HCT116 (cell line): ENCODE measurements around the gene SEMA3G. TPM values are rescaled to one million over a fixed set of nuclear protein-coding genes. Genes with fewer than 3 reads are reported as not detected.

ENCODE experiments used
- ATAC-seq: fragments of 200-7000 bp; cut with Tn5 transposase; 2 replicates; pipeline ENCODE4 v1.9.1; 2020; ENCODE audit warnings: mild to moderate bottlenecking, moderate library complexity
- BruUV-seq: library from RNA; stranded (reverse); fragments of 400-500 nt; replicated peaks from 2 replicates; lab custom pipeline; 2021; lab: Mats Ljungman, UMichigan
- CTCF ChIA-PET: fragments of 300-600 bp; sonication (Branson Sonifier 250); formaldehyde crosslinking; loops from one replicate; lab custom pipeline; 2021; ENCODE audit warnings: antibody characterized with exemption; lab: Charles Lee
- POLR2A ChIA-PET: fragments of 300-600, 350-600 bp; sonication (Branson Sonifier 250); formaldehyde crosslinking; loops from one replicate; lab custom pipeline; 2021; ENCODE audit warnings: antibody characterized with exemption; lab: Charles Lee
- RAD21 ChIA-PET, 2 experiments: fragments of 300-600 bp; sonication (Branson Sonifier 250); formaldehyde crosslinking; loops; one replicate each; lab custom pipeline; 2023; ENCODE audit warnings: low total read pairs in 2 of 2; ENCODE audit not compliant: uncharacterized antibody in 2 of 2, unreplicated experiment in 2 of 2, low non-redundant PET in 1 of 2; lab: Charles Lee
- DNase-seq: peaks from one replicate; pipeline ENCODE4 v3.0.0-alpha.2; 2010; ENCODE audit warnings: low read depth, low spot score
- H2AFZ ChIP-seq: fragments of 200-600 bp; shearing (Covaris generic), sonication (generic); 2 replicates; pipeline ENCODE4 v1.6.1; 2017; ENCODE audit warnings: low read depth, mixed run types, mixed read lengths, antibody characterized with exemption, low read length; ENCODE audit not compliant: poor library complexity, severe bottlenecking
- H3K27ac ChIP-seq: 2 replicates; pipeline ENCODE4 v1.5.1; 2012; ENCODE audit warnings: low read depth, low read length
- H3K27me3 ChIP-seq: fragments of 200-600 bp; sonication (generic); 2 replicates; pipeline ENCODE4 v1.6.1; 2016; ENCODE audit warnings: mixed run types, low read length, mixed read lengths; ENCODE audit not compliant: insufficient read depth
- H3K36me3 ChIP-seq, 2 experiments: fragments of 200-500 bp in 1 of 2; fragments of 200-600 bp in 1 of 2; sonication (Bioruptor generic) in 1 of 2; sonication (generic) in 1 of 2; 2 replicates each; pipeline versions ENCODE4 v1.5.1 to v1.6.1; 2014 to 2016; ENCODE audit warnings: low read length in 2 of 2, inconsistent platforms in 1 of 2, mixed read lengths in 1 of 2, mixed run types in 1 of 2; ENCODE audit not compliant: insufficient read depth in 2 of 2, control insufficient read depth in 1 of 2
- H3K4me1 ChIP-seq, 2 experiments: fragments of 200-600 bp in 1 of 2; sonication (generic) in 1 of 2; 2 replicates each; pipeline versions ENCODE4 v1.5.1 to v1.6.1; 2012 to 2017; ENCODE audit warnings: low read length in 2 of 2, inconsistent platforms in 1 of 2, mild to moderate bottlenecking in 1 of 2, mixed read lengths in 1 of 2, mixed run types in 1 of 2, moderate library complexity in 1 of 2; ENCODE audit not compliant: insufficient read depth in 2 of 2, control insufficient read depth in 1 of 2
- H3K4me2 ChIP-seq: fragments of 200-600 bp; sonication (generic); 2 replicates; pipeline ENCODE4 v1.6.1; 2017; ENCODE audit warnings: mixed run types, low read length, mixed read lengths
- H3K4me3 ChIP-seq, 2 experiments: fragments of 200-600 bp in 1 of 2; sonication (generic) in 1 of 2; replicated peaks in 1 of 2; 2 replicates each; pipeline ENCODE4 v1.5.1; 2011 to 2016; ENCODE audit warnings: low read length in 2 of 2, control low read depth in 1 of 2, low read depth in 1 of 2, mild to moderate bottlenecking in 1 of 2, mixed read lengths in 1 of 2, mixed run types in 1 of 2
- H3K79me2 ChIP-seq: fragments of 200-600 bp; sonication (generic); 2 replicates; pipeline ENCODE4 v1.6.1; 2017; ENCODE audit warnings: mild to moderate bottlenecking, mixed run types, low read length, moderate library complexity, mixed read lengths; ENCODE audit not compliant: insufficient read depth
- H3K9ac ChIP-seq: fragments of 200-600 bp; sonication (generic); 2 replicates; pipeline ENCODE4 v1.6.1; 2016; ENCODE audit warnings: low read length, mixed read lengths
- H3K9me2 ChIP-seq: fragments of 200-600 bp; sonication (generic), shearing (Covaris generic); 2 replicates; pipeline ENCODE4 v1.6.1; 2017; ENCODE audit warnings: mixed run types, mild to moderate bottlenecking, moderate library complexity; ENCODE audit not compliant: insufficient read depth
- H3K9me3 ChIP-seq, 2 experiments: fragments of 200-500 bp in 1 of 2; fragments of 200-600 bp in 1 of 2; sonication (Bioruptor generic) in 1 of 2; sonication (generic) in 1 of 2; 2 replicates each; pipeline ENCODE4 v1.6.1; 2014 to 2017; ENCODE audit warnings: low read length in 2 of 2, mixed read lengths in 2 of 2, inconsistent platforms in 1 of 2, low read depth in 1 of 2, mild to moderate bottlenecking in 1 of 2, mixed run types in 1 of 2, moderate library complexity in 1 of 2; ENCODE audit not compliant: control insufficient read depth in 1 of 2, insufficient read depth in 1 of 2
- H4K20me1 ChIP-seq: fragments of 200-600 bp; sonication (generic), shearing (Covaris generic); 2 replicates; pipeline ENCODE4 v1.6.1; 2017; ENCODE audit warnings: mixed run types, mild to moderate bottlenecking, moderate library complexity; ENCODE audit not compliant: insufficient read depth
- EGR1 ChIP-seq: IDR thresholded peaks from 2 replicates; pipeline ENCODE4 v1.6.1; 2012; ENCODE audit warnings: low read depth
- ELF1 ChIP-seq: IDR thresholded peaks from 2 replicates; pipeline ENCODE4 v1.6.1; 2012; ENCODE audit warnings: low read depth, borderline replicate concordance
- EZH2 ChIP-seq: fragments of 200-600 bp; sonication (generic); IDR thresholded peaks from 2 replicates; pipeline ENCODE4 v1.6.1; 2017; ENCODE audit warnings: antibody characterized with exemption, mixed run types
- POLR2A ChIP-seq: IDR thresholded peaks from 2 replicates; pipeline ENCODE4 v1.7.0; 2011; ENCODE audit warnings: borderline replicate concordance; ENCODE audit not compliant: insufficient read depth, insufficient read length; ENCODE audit errors: extremely low read depth
- RAD21 ChIP-seq: IDR thresholded peaks from 2 replicates; pipeline ENCODE4 v1.6.1; 2012; ENCODE audit warnings: low read depth, mild to moderate bottlenecking
- SIN3A ChIP-seq: IDR thresholded peaks from 2 replicates; pipeline ENCODE4 v1.6.1; 2012; ENCODE audit warnings: low read depth
- SRF ChIP-seq: IDR thresholded peaks from 2 replicates; pipeline ENCODE4 v1.6.1; 2012; ENCODE audit warnings: low read depth
- TCF7L2 ChIP-seq: IDR thresholded peaks from 2 replicates; pipeline ENCODE4 v1.7.0; 2011; ENCODE audit warnings: borderline replicate concordance, inconsistent platforms; ENCODE audit not compliant: insufficient read depth, insufficient read length; ENCODE audit errors: extremely low read depth
- intact Hi-C: fragments of 100-400 bp; cut with micrococcal nuclease; formaldehyde crosslinking; loops from 2 replicates; pipeline ENCODE4 v1.10.0; 2022
- total RNA-seq: library from RNA; stranded (reverse); gene quantifications from one replicate; pipeline ENCODE4 v1.2.1, GENCODE V29; 2021; ENCODE audit not compliant: unreplicated experiment
- TF ChIP-seq, protein P1 (sequence below): IDR thresholded peaks from 2 replicates; pipeline ENCODE4 v1.6.1; 2012
- TF ChIP-seq, protein P2 (sequence below): IDR thresholded peaks from 2 replicates; pipeline ENCODE4 v1.6.1; 2012
- TF ChIP-seq, protein P3 (sequence below): IDR thresholded peaks from 2 replicates; pipeline ENCODE4 v1.6.1; 2012; ENCODE audit warnings: low read depth
- TF ChIP-seq, protein P4 (sequence below): IDR thresholded peaks from 2 replicates; pipeline ENCODE4 v1.6.1; 2011; ENCODE audit warnings: mild to moderate bottlenecking, low read length, moderate library complexity; ENCODE audit not compliant: insufficient replicate concordance; ENCODE audit errors: extremely low read depth

Gene SEMA3G
- total RNA-seq, 1 experiment from 2014 or later: 4.2 TPM

DNA sequence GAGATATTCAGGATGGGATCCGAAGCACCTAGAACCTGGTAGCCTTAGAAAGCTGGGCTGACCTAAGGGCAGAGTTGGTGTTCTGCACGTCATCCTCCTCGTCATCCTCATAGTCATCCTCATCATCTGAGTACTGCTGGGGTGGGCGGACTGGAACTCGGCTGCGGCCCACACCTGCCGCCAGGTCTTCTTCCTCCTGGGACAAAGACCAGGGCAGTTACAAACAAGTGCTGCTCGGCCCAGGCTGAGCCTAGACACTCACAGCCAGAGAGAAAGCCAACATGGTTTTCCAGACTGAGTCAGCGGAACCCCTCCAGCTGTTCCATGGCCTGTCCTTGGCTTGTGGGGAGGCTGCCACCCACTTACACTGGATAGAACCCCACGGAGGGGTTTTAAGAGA, 40.5 kb downstream of the SEMA3G start:
- H3K27me3 ChIP-seq: no peaks in the 10 kb centered on the region
- peaks cover 6 to 9% of the 10 kb centered on the region in 2 experiments; a peak in 3 of 4 replicates for H3K4me1 ChIP-seq
- ChIA-PET CTCF (no interaction called here), RAD21 (no interaction called here), POLR2A (no interaction called here)
- ATAC-seq (no peak), DNase-seq (no peak)
- H3K27ac ChIP-seq: no peak overlapping the region
- H3K4me3 ChIP-seq: no peak overlapping the region
- H3K9me2 ChIP-seq: no peaks in the 10 kb centered on the region
- no peaks in the 10 kb centered on the region for H4K20me1 ChIP-seq
- intact Hi-C loops: no loop called here
- peaks cover 19% of the 10 kb centered on the region for H3K79me2 ChIP-seq
- H3K36me3 ChIP-seq: peaks cover 31 to 70% of the 10 kb centered on the region in 2 experiments
- no peaks in the 10 kb centered on the region for H3K9me3 ChIP-seq
- no peak overlapping the region for H3K9ac ChIP-seq
- TF ChIP-seq SRF: no peak
- TF ChIP-seq, protein P1, sequence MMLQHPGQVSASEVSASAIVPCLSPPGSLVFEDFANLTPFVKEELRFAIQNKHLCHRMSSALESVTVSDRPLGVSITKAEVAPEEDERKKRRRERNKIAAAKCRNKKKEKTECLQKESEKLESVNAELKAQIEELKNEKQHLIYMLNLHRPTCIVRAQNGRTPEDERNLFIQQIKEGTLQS: no peak
- TF ChIP-seq RAD21: no peak
- TF ChIP-seq POLR2A: no peak
- no peak for TF ChIP-seq EZH2
- no peak overlapping the region for H2AFZ ChIP-seq
- no peak overlapping the region for H3K4me2 ChIP-seq
- BruUV-seq: no TSS peak

DNA sequence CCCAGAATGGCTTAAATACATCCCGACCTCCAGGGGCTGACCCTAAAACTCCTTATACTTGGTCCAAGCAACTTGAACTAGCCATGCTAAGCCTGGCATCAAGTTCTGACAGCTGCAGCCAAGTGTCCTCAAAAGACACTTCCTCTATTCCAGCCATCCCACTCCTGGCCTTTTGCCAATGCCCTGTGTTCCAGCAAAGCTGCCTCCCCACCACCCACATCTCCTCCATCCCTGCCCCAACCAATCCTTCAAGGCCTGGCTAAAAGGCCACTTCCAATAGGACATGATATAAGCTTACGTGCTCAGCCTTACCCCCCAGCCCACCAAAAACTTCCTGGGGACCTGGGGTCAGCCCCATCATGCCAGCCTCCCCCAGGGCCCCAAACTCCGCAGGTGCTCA, 40.9 kb downstream of the SEMA3G start:
- H3K9ac ChIP-seq: no peak overlapping the region
- BruUV-seq: no TSS peak
- ATAC-seq (no peak), DNase-seq (no peak)
- H3K9me3 ChIP-seq: no peaks in the 10 kb centered on the region
- no peak overlapping the region for H3K4me3 ChIP-seq
- no peaks in the 10 kb centered on the region for H3K27me3 ChIP-seq
- H4K20me1 ChIP-seq: no peaks in the 10 kb centered on the region
- peaks cover 15% of the 10 kb centered on the region for H3K79me2 ChIP-seq
- H3K9me2 ChIP-seq: no peaks in the 10 kb centered on the region
- intact Hi-C loops: no loop called here
- RAD21 ChIA-PET: no interaction called here
- peaks cover 4 to 6% of the 10 kb centered on the region in 2 experiments; a peak in 3 of 4 replicates for H3K4me1 ChIP-seq
- peaks cover 31 to 70% of the 10 kb centered on the region in 2 experiments for H3K36me3 ChIP-seq
- CTCF ChIA-PET: no interaction called here
- POLR2A ChIA-PET: no interaction called here
- H2AFZ ChIP-seq: no peak overlapping the region
- TF ChIP-seq ELF1: no peak
- no peak for TF ChIP-seq SIN3A
- TF ChIP-seq, protein P2, sequence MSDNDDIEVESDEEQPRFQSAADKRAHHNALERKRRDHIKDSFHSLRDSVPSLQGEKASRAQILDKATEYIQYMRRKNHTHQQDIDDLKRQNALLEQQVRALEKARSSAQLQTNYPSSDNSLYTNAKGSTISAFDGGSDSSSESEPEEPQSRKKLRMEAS: no peak
- no peak for TF ChIP-seq TCF7L2
- TF ChIP-seq, protein P3, sequence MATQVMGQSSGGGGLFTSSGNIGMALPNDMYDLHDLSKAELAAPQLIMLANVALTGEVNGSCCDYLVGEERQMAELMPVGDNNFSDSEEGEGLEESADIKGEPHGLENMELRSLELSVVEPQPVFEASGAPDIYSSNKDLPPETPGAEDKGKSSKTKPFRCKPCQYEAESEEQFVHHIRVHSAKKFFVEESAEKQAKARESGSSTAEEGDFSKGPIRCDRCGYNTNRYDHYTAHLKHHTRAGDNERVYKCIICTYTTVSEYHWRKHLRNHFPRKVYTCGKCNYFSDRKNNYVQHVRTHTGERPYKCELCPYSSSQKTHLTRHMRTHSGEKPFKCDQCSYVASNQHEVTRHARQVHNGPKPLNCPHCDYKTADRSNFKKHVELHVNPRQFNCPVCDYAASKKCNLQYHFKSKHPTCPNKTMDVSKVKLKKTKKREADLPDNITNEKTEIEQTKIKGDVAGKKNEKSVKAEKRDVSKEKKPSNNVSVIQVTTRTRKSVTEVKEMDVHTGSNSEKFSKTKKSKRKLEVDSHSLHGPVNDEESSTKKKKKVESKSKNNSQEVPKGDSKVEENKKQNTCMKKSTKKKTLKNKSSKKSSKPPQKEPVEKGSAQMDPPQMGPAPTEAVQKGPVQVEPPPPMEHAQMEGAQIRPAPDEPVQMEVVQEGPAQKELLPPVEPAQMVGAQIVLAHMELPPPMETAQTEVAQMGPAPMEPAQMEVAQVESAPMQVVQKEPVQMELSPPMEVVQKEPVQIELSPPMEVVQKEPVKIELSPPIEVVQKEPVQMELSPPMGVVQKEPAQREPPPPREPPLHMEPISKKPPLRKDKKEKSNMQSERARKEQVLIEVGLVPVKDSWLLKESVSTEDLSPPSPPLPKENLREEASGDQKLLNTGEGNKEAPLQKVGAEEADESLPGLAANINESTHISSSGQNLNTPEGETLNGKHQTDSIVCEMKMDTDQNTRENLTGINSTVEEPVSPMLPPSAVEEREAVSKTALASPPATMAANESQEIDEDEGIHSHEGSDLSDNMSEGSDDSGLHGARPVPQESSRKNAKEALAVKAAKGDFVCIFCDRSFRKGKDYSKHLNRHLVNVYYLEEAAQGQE: no peak
- no peak for TF ChIP-seq EGR1
- TF ChIP-seq, protein P4, sequence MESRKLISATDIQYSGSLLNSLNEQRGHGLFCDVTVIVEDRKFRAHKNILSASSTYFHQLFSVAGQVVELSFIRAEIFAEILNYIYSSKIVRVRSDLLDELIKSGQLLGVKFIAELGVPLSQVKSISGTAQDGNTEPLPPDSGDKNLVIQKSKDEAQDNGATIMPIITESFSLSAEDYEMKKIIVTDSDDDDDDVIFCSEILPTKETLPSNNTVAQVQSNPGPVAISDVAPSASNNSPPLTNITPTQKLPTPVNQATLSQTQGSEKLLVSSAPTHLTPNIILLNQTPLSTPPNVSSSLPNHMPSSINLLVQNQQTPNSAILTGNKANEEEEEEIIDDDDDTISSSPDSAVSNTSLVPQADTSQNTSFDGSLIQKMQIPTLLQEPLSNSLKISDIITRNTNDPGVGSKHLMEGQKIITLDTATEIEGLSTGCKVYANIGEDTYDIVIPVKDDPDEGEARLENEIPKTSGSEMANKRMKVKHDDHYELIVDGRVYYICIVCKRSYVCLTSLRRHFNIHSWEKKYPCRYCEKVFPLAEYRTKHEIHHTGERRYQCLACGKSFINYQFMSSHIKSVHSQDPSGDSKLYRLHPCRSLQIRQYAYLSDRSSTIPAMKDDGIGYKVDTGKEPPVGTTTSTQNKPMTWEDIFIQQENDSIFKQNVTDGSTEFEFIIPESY: no peak
- H3K4me2 ChIP-seq: no peak overlapping the region
- no peak overlapping the region for H3K27ac ChIP-seq
